SU-DHL-6 (cell line): ENCODE measurements around the gene TM9SF1.

ENCODE experiments used
- H2AFZ ChIP-seq: fragments of 200-600 bp; sonication (generic); 2 replicates; pipeline ENCODE4 v1.6.1; 2014; ENCODE audit warnings: low read depth, mild to moderate bottlenecking, moderate library complexity, mixed read lengths, antibody characterized with exemption, low read length; ENCODE audit not compliant: severe bottlenecking
- H3F3A ChIP-seq: fragments of 200-600 bp; shearing (Covaris generic); 2 replicates; pipeline ENCODE4 v1.6.0; 2016; ENCODE audit warnings: antibody characterized with exemption, mild to moderate bottlenecking; ENCODE audit not compliant: insufficient read depth
- H3K27ac ChIP-seq: fragments of 200-600 bp; sonication (generic); 2 replicates; pipeline ENCODE4 v1.5.1; 2016; ENCODE audit warnings: low read depth, mild to moderate bottlenecking, low read length, moderate library complexity, mixed read lengths
- H3K27me3 ChIP-seq: fragments of 200-600 bp; sonication (generic), shearing (Covaris generic); 2 replicates; pipeline ENCODE4 v1.6.0; 2014; ENCODE audit warnings: mild to moderate bottlenecking, low read length
- H3K36me3 ChIP-seq: fragments of 200-600 bp; sonication (generic); 2 replicates; pipeline ENCODE4 v1.6.1; 2014; ENCODE audit warnings: mild to moderate bottlenecking, low read length, mixed read lengths
- H3K4me2 ChIP-seq: fragments of 300-600, 200-600 bp; shearing (Covaris generic), sonication (generic); 2 replicates; pipeline ENCODE4 v1.6.0; 2014; ENCODE audit warnings: low read length, low read depth, mild to moderate bottlenecking; ENCODE audit not compliant: poor library complexity, severe bottlenecking
- H3K4me3 ChIP-seq: fragments of 200-600 bp; sonication (generic); 2 replicates; pipeline ENCODE4 v1.5.1; 2014; ENCODE audit warnings: antibody characterized with exemption, low read length, mild to moderate bottlenecking, mixed read lengths; ENCODE audit not compliant: insufficient read depth, poor library complexity, severe bottlenecking
- H3K79me2 ChIP-seq: fragments of 200-600 bp; sonication (generic); 2 replicates; pipeline ENCODE4 v1.6.1; 2014; ENCODE audit warnings: mild to moderate bottlenecking, low read length, moderate library complexity; ENCODE audit not compliant: insufficient read depth
- H3K9ac ChIP-seq: fragments of 200-600 bp; sonication (generic); 2 replicates; pipeline ENCODE4 v1.7.0; 2014; ENCODE audit warnings: mild to moderate bottlenecking, low read length
- H3K9me2 ChIP-seq: fragments of 200-600 bp; sonication (generic); replicated peaks from 2 replicates; pipeline ENCODE4 v1.6.1; 2014; ENCODE audit warnings: low read length; ENCODE audit not compliant: insufficient read depth
- H3K9me3 ChIP-seq: fragments of 200-600 bp; sonication (generic); 2 replicates; pipeline ENCODE4 v1.6.1; 2014; ENCODE audit warnings: low read length, mixed read lengths; ENCODE audit not compliant: insufficient read depth
- H4K20me1 ChIP-seq: fragments of 200-600 bp; sonication (generic); 2 replicates; pipeline ENCODE4 v1.6.1; 2014; ENCODE audit warnings: low read depth, mild to moderate bottlenecking, antibody characterized with exemption, low read length, moderate library complexity, mixed read lengths
- CTCF ChIP-seq: fragments of 200-600 bp; sonication (generic); IDR thresholded peaks from one replicate; pipeline ENCODE4 v1.5.1; 2017; ENCODE audit warnings: antibody characterized with exemption, mild to moderate bottlenecking, low read length, moderate library complexity; ENCODE audit not compliant: insufficient read depth, poor library complexity, severe bottlenecking
- EZH2phosphoT487 ChIP-seq: fragments of 200-600 bp; sonication (generic), shearing (Covaris generic); conservative IDR thresholded peaks from 2 replicates; pipeline ENCODE4 v1.6.1; 2018; ENCODE audit warnings: mild to moderate bottlenecking, antibody characterized with exemption, low read length, moderate library complexity, mixed read lengths

The TM9SF1 gene

GRCh38 chr14:24155100-24155499 is 40.1 kb downstream of the TM9SF1 start:
- no peaks in the 10 kb centered on the region for H3K9me3 ChIP-seq
- H3K27ac ChIP-seq, result no peak overlapping the region
- no peaks in the 10 kb centered on the region for H3K79me2 ChIP-seq
- H4K20me1 ChIP-seq, result no peaks in the 10 kb centered on the region
- H2AFZ ChIP-seq, result no peak overlapping the region
- no peak overlapping the region for H3K4me3 ChIP-seq
- no peak overlapping the region for H3K9ac ChIP-seq
- H3K9me2 ChIP-seq, result no peaks in the 10 kb centered on the region
- TF ChIP-seq CTCF, result no peak
- no peak for TF ChIP-seq EZH2phosphoT487
- H3K4me2 ChIP-seq, result no peak overlapping the region
- no peaks in the 10 kb centered on the region for H3F3A ChIP-seq
- no peaks in the 10 kb centered on the region for H3K27me3 ChIP-seq
- H3K36me3 ChIP-seq, result no peaks in the 10 kb centered on the region

DNA sequence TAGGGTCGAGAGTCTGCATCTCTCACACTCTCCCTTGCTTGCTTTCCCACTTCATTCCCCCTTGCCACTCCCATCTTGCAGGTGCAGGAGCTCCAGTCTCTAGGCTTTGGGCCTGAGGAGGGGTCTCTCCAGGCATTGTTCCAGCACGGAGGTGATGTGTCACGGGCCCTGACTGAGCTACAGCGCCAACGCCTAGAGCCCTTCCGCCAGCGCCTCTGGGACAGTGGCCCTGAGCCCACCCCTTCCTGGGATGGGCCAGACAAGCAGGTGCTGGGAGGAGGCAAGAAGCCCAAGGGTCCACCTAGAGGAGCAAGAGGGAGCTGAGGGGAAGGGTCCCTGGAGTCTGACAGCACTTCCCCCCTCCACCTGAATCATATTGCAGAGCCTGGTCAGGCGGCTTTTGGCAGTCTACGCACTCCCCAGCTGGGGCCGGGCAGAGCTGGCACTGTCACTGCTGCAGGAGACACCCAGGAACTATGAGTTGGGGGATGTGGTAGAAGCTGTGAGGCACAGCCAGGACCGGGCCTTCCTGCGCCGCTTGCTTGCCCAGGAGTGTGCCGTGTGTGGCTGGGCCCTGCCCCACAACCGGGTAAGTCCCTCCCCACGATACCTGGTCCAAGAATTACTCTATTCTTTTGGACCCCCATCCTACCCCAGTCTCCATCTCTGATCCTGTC is 43.7 kb downstream of the TM9SF1 start:
- H3K27me3 ChIP-seq, result no peaks in the 10 kb centered on the region
- H3K4me3 ChIP-seq, result no peak overlapping the region
- H3K79me2 ChIP-seq, result peaks cover 14% of the 10 kb centered on the region
- no peaks in the 10 kb centered on the region for H3K9me3 ChIP-seq
- H2AFZ ChIP-seq, result no peak overlapping the region
- no peaks in the 10 kb centered on the region for H4K20me1 ChIP-seq
- TF ChIP-seq EZH2phosphoT487 (no peak), CTCF (no peak)
- no peak overlapping the region for H3K27ac ChIP-seq
- H3F3A ChIP-seq, result 0 out of 2 replicates have a peak, but pooled peaks cover 3% of the 10 kb centered on the region
- no peak overlapping the region for H3K4me2 ChIP-seq
- H3K9me2 ChIP-seq, result no peaks in the 10 kb centered on the region
- H3K36me3 ChIP-seq, result no peaks in the 10 kb centered on the region
- no peak overlapping the region for H3K9ac ChIP-seq

GRCh38 chr14:24150993-24151392 is 44.2 kb downstream of the TM9SF1 start:
- H4K20me1 ChIP-seq, result no peaks in the 10 kb centered on the region
- H3K79me2 ChIP-seq, result peaks cover 18% of the 10 kb centered on the region
- H3K27ac ChIP-seq, result no peak overlapping the region
- no peaks in the 10 kb centered on the region for H3K9me3 ChIP-seq
- no peaks in the 10 kb centered on the region for H3K9me2 ChIP-seq
- no peaks in the 10 kb centered on the region for H3K27me3 ChIP-seq
- no peak overlapping the region for H3K4me3 ChIP-seq
- H3K4me2 ChIP-seq, result no peak overlapping the region
- no peak overlapping the region for H3K9ac ChIP-seq
- H3K36me3 ChIP-seq, result no peaks in the 10 kb centered on the region
- H3F3A ChIP-seq, result 0 out of 2 replicates have a peak, but pooled peaks cover 3% of the 10 kb centered on the region
- TF ChIP-seq CTCF (no peak), EZH2phosphoT487 (no peak)
- H2AFZ ChIP-seq, result no peak overlapping the region
